Stomach (tissue), 9 donors: ENCODE results near the gene MAPRE2. TPM values are rescaled to one million over a fixed set of nuclear protein-coding genes. Genes with fewer than 3 reads are reported as not detected.

Experiments used
- DNase-seq, 2 donors: peaks; one replicate each; pipeline versions ENCODE4 v3.0.0 to v3.0.0-alpha.2; 2013 to 2019
- H3K27ac ChIP-seq, 5 donors: fragments of 200-600 bp in 4 of 5; sonication (generic) in 4 of 5; one replicate each; pipeline ENCODE4 v1.5.1; 2013 to 2019; ENCODE audit warnings: mild to moderate bottlenecking in 1 of 5, moderate library complexity in 1 of 5
- H3K27me3 ChIP-seq, 3 donors: fragments of 200-600 bp; sonication (generic); one replicate each; pipeline ENCODE4 v1.5.1; 2017 to 2019; ENCODE audit warnings: mixed run types in 1 of 3
- H3K36me3 ChIP-seq, 4 donors: fragments of 200-600 bp; sonication (generic); 1 replicate in 3 of 4; 2 replicates in 1 of 4; pipeline ENCODE4 v1.5.1; 2016 to 2019
- H3K4me1 ChIP-seq, 4 donors: fragments of 200-600 bp; sonication (generic); one replicate each; pipeline ENCODE4 v1.5.1; 2016 to 2019
- H3K4me3 ChIP-seq, 4 donors: fragments of 200-600 bp; sonication (generic) in 3 of 4; one replicate each; pipeline ENCODE4 v1.5.1; 2016 to 2019; ENCODE audit warnings: mild to moderate bottlenecking in 1 of 4
- H3K9me3 ChIP-seq, 4 donors: fragments of 200-600 bp; sonication (generic); one replicate each; pipeline ENCODE4 v1.5.1; 2016 to 2019
- CTCF ChIP-seq, 7 experiments: fragments of 450-650 bp in 4 of 7; fragments of 200-600 bp in 3 of 7; sonication (generic) in 3 of 7; IDR thresholded peaks; one replicate each; pipeline ENCODE4 v1.5.1; 2016 to 2019; ENCODE audit warnings: antibody characterized with exemption in 7 of 7, control low read depth in 2 of 7, mild to moderate bottlenecking in 1 of 7
- EP300 ChIP-seq: sonication (generic); formaldehyde crosslinking; IDR thresholded peaks from one replicate; pipeline ENCODE4 v1.6.1; 2017; ENCODE audit warnings: antibody characterized with exemption
- POLR2A ChIP-seq, 4 donors: fragments of 450-650 bp; IDR thresholded peaks; one replicate each; pipeline ENCODE4 v1.6.1; 2016; ENCODE audit warnings: antibody characterized with exemption in 4 of 4, control low read depth in 2 of 4, mild to moderate bottlenecking in 1 of 4, moderate library complexity in 1 of 4
- POLR2AphosphoS5 ChIP-seq, 3 donors: sonication (generic); formaldehyde crosslinking; IDR thresholded peaks; one replicate each; pipeline ENCODE4 v1.6.1; 2016; ENCODE audit warnings: antibody characterized with exemption in 3 of 3
- WGBS, 5 donors: extraction: QIAGEN DNeasy Blood & Tissue Kit in 3 of 5; methylation state at CpG; one replicate each; pipeline versions ENCODE4 v1.1.5 to v1.1.7; 2013 to 2018; 5-methylcytosine and 5-hydroxymethylcytosine counted together
- intact Hi-C: fragments of 100-400 bp; cut with DNase I; formaldehyde crosslinking; loops from one replicate; pipeline ENCODE4 v1.15.1; 2023; ENCODE audit warnings: low total_unique reads
- polyA plus RNA-seq, 3 donors: library from polyadenylated mRNA; stranded (reverse); fragments of 200-250 nt; gene quantifications; one replicate each; pipeline ENCODE4 v1.2.3, GENCODE V29; 2013
- total RNA-seq, 5 donors: library from RNA; depleted of rRNA; stranded (reverse); fragments of >200 nt; gene quantifications; one replicate each; pipeline versions ENCODE4 v1.1.0 to v1.2.3, GENCODE V29; 2014 to 2016
- donor health status: healthy with polysubstance abuse.
- donor health status: Bipolar disorder and iron deficiency.
- donor health status: healthy.

Gene MAPRE2
- total and polyA plus RNA-seq, 8 donors = 7.4 to 258 (median 24.2) TPM

GRCh38 chr18:35027206-35027605 lies 14.0 kb upstream of the MAPRE2 start:
- DNase-seq = no peak

GRCh38 chr18:35028536-35028935 lies 12.7 kb upstream of the MAPRE2 start:
- Histone ChIP-seq H3K4me3 (no peak overlapping the region), H3K36me3 (no peaks in the 10 kb centered on the region), H3K9me3 (no peaks in the 10 kb centered on the region), H3K27ac (no peak overlapping the region), H3K4me1 (peaks cover 16 to 47% (median 31%) of the 10 kb centered on the region in 4 donors), H3K27me3 (no peaks in the 10 kb centered on the region)
- intact Hi-C loops = no loop called here
- TF ChIP-seq POLR2AphosphoS5 (IDR thresholded peaks at IDR 0.05) = no peak
- no peak for TF ChIP-seq CTCF (IDR thresholded peaks at IDR 0.05)
- no peak for TF ChIP-seq EP300
- no peak for TF ChIP-seq POLR2A (IDR thresholded peaks at IDR 0.05)
- no peak for DNase-seq
- WGBS, 5 donors = 84 to 96% (median 88%) methylated on average over 2 of the region's 2 CpGs

More at GRCh38 chr18:35027206-35027605, 14.0 kb upstream of the MAPRE2 start:
- Histone ChIP-seq H3K4me1 (peaks cover 16 to 47% (median 31%) of the 10 kb centered on the region in 4 donors), H3K27me3 (no peaks in the 10 kb centered on the region), H3K36me3 (no peaks in the 10 kb centered on the region), H3K9me3 (no peaks in the 10 kb centered on the region), H3K27ac (no peak overlapping the region), H3K4me3 (no peak overlapping the region)
- intact Hi-C loops = no loop called here
- TF ChIP-seq CTCF (IDR thresholded peaks at IDR 0.05) (no peak), POLR2AphosphoS5 (IDR thresholded peaks at IDR 0.05) (no peak), EP300 (no peak), POLR2A (IDR thresholded peaks at IDR 0.05) (no peak)
- 71 to 100% (median 96%) methylated on average over 1 of the region's 1 CpG for WGBS, 5 donors

- H3K27ac ChIP-seq = peak overlapping the region in 3 of 5 donors; percentile 50 to 76 (median 69)
- intact Hi-C loops = no loop called here
- H3K27me3 ChIP-seq = no peaks in the 10 kb centered on the region
- H3K4me1 ChIP-seq = peaks cover 16 to 45% (median 31%) of the 10 kb centered on the region in 4 donors
- no peak for DNase-seq
- WGBS, 5 donors = 78 to 89% (median 87%) methylated on average over 4 of the region's 4 CpGs
- TF ChIP-seq EP300 (no peak), CTCF (IDR thresholded peaks at IDR 0.05) (no peak)
- H3K9me3 ChIP-seq = no peaks in the 10 kb centered on the region
- H3K4me3 ChIP-seq = no peak overlapping the region
- H3K36me3 ChIP-seq = no peaks in the 10 kb centered on the region
These were observed 12.1 kb upstream of the MAPRE2 start for GRCh38 chr18:35029103-35029502.

GRCh38 chr18:35029770-35030169 lies 11.4 kb upstream of the MAPRE2 start:
- WGBS, 5 donors = 19 to 35% (median 26%) methylated on average over 3 of the region's 3 CpGs
- Histone ChIP-seq H3K27ac (peak overlapping the region in 3 of 5 donors; percentile 50 to 76 (median 69)), H3K9me3 (no peaks in the 10 kb centered on the region), H3K4me3 (peak overlapping the region in 3 of 4 donors; percentile 6 to 33 (median 28)), H3K4me1 (peaks cover 12 to 39% (median 26%) of the 10 kb centered on the region in 4 donors), H3K36me3 (no peaks in the 10 kb centered on the region), H3K27me3 (no peaks in the 10 kb centered on the region)
- peak in 1 of 2 donors; percentile 35 for DNase-seq
- peak in 1 of 7 experiments; percentile 41 for TF ChIP-seq CTCF (IDR thresholded peaks at IDR 0.05)
- TF ChIP-seq POLR2AphosphoS5 (IDR thresholded peaks at IDR 0.05) = no peak
- intact Hi-C loops = no loop called here
